MM.1S (cell line): ENCODE data around the gene MAP2K4.

Experiments
- CTCF ChIP-seq: fragments of 300-600 bp; sonication (generic); IDR thresholded peaks from 2 replicates; pipeline ENCODE4 v1.5.1; 2016; ENCODE audit warnings: antibody characterized with exemption, low read length, mixed read lengths
- EZH2 ChIP-seq: fragments of 300-600 bp; sonication (generic); optimal IDR thresholded peaks from 2 replicates; pipeline ENCODE3; 2017; ENCODE audit warnings: low read depth, mild to moderate bottlenecking, antibody characterized with exemption, low read length, mixed read lengths
- EZH2phosphoT487 ChIP-seq: fragments of 300-600 bp; sonication (generic); IDR thresholded peaks from 2 replicates; pipeline ENCODE4 v1.6.1; 2018; ENCODE audit warnings: antibody characterized with exemption, low read length

DNA sequence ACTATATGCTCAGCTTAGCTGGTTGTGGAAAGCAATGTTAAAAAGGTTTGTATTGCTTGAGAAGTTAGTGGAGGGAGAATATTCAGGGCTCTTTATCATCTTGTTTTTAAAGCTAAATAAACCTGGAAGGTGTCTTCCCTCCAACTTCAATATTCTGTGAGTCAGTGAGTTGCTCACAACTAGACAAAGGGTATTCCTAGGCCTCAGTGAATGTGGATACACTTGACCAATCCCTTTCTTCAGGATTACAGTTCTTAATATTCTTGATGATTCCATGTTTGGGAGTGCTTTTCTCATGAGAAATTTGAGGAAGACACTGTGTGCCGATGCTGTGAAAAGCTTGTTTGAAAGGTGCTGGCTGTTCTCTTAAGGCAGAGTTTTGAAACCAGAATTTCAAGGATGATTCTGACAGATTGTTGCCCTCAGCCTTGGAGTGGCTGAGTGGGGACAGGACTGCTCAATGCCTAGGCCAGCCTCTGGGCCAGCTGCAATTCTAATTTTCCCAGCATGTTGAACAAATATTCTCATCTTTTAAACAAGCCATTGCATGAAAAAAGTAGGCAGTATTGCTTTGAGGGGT is 30.1 kb downstream of the MAP2K4 start:
- no peak for TF ChIP-seq CTCF
- TF ChIP-seq EZH2phosphoT487 = no peak
- TF ChIP-seq EZH2 = no peak
